HCT116 (cell line): ENCODE measurements around the gene MALT1. TPM values are rescaled to one million over a fixed set of nuclear protein-coding genes. Genes with fewer than 3 reads are reported as not detected.

Experiments used
- ATAC-seq: fragments of 200-7000 bp; cut with Tn5 transposase; 2 replicates; pipeline ENCODE4 v1.9.1; 2020; ENCODE audit warnings: mild to moderate bottlenecking, moderate library complexity
- BruUV-seq: library from RNA; stranded (reverse); fragments of 400-500 nt; replicated peaks from 2 replicates; lab custom pipeline; 2021; lab: Mats Ljungman, UMichigan
- CTCF ChIA-PET: fragments of 300-600 bp; sonication (Branson Sonifier 250); formaldehyde crosslinking; loops from one replicate; lab custom pipeline; 2021; ENCODE audit warnings: antibody characterized with exemption; lab: Charles Lee
- POLR2A ChIA-PET: fragments of 300-600, 350-600 bp; sonication (Branson Sonifier 250); formaldehyde crosslinking; loops from one replicate; lab custom pipeline; 2021; ENCODE audit warnings: antibody characterized with exemption; lab: Charles Lee
- RAD21 ChIA-PET, 2 experiments: fragments of 300-600 bp; sonication (Branson Sonifier 250); formaldehyde crosslinking; loops; one replicate each; lab custom pipeline; 2023; ENCODE audit warnings: low total read pairs in 2 of 2; ENCODE audit not compliant: uncharacterized antibody in 2 of 2, unreplicated experiment in 2 of 2, low non-redundant PET in 1 of 2; lab: Charles Lee
- DNase-seq: peaks from one replicate; pipeline ENCODE4 v3.0.0-alpha.2; 2010; ENCODE audit warnings: low read depth, low spot score
- H2AFZ ChIP-seq: fragments of 200-600 bp; shearing (Covaris generic), sonication (generic); 2 replicates; pipeline ENCODE4 v1.6.1; 2017; ENCODE audit warnings: low read depth, mixed run types, mixed read lengths, antibody characterized with exemption, low read length; ENCODE audit not compliant: poor library complexity, severe bottlenecking
- H3K27ac ChIP-seq: 2 replicates; pipeline ENCODE4 v1.5.1; 2012; ENCODE audit warnings: low read depth, low read length
- H3K27me3 ChIP-seq: fragments of 200-600 bp; sonication (generic); 2 replicates; pipeline ENCODE4 v1.6.1; 2016; ENCODE audit warnings: mixed run types, low read length, mixed read lengths; ENCODE audit not compliant: insufficient read depth
- H3K36me3 ChIP-seq, 2 experiments: fragments of 200-500 bp in 1 of 2; fragments of 200-600 bp in 1 of 2; sonication (Bioruptor generic) in 1 of 2; sonication (generic) in 1 of 2; 2 replicates each; pipeline versions ENCODE4 v1.5.1 to v1.6.1; 2014 to 2016; ENCODE audit warnings: low read length in 2 of 2, inconsistent platforms in 1 of 2, mixed read lengths in 1 of 2, mixed run types in 1 of 2; ENCODE audit not compliant: insufficient read depth in 2 of 2, control insufficient read depth in 1 of 2
- H3K4me1 ChIP-seq, 2 experiments: fragments of 200-600 bp in 1 of 2; sonication (generic) in 1 of 2; 2 replicates each; pipeline versions ENCODE4 v1.5.1 to v1.6.1; 2012 to 2017; ENCODE audit warnings: low read length in 2 of 2, inconsistent platforms in 1 of 2, mild to moderate bottlenecking in 1 of 2, mixed read lengths in 1 of 2, mixed run types in 1 of 2, moderate library complexity in 1 of 2; ENCODE audit not compliant: insufficient read depth in 2 of 2, control insufficient read depth in 1 of 2
- H3K4me2 ChIP-seq: fragments of 200-600 bp; sonication (generic); 2 replicates; pipeline ENCODE4 v1.6.1; 2017; ENCODE audit warnings: mixed run types, low read length, mixed read lengths
- H3K4me3 ChIP-seq, 2 experiments: fragments of 200-600 bp in 1 of 2; sonication (generic) in 1 of 2; replicated peaks in 1 of 2; 2 replicates each; pipeline ENCODE4 v1.5.1; 2011 to 2016; ENCODE audit warnings: low read length in 2 of 2, control low read depth in 1 of 2, low read depth in 1 of 2, mild to moderate bottlenecking in 1 of 2, mixed read lengths in 1 of 2, mixed run types in 1 of 2
- H3K79me2 ChIP-seq: fragments of 200-600 bp; sonication (generic); 2 replicates; pipeline ENCODE4 v1.6.1; 2017; ENCODE audit warnings: mild to moderate bottlenecking, mixed run types, low read length, moderate library complexity, mixed read lengths; ENCODE audit not compliant: insufficient read depth
- H3K9ac ChIP-seq: fragments of 200-600 bp; sonication (generic); 2 replicates; pipeline ENCODE4 v1.6.1; 2016; ENCODE audit warnings: low read length, mixed read lengths
- H3K9me2 ChIP-seq: fragments of 200-600 bp; sonication (generic), shearing (Covaris generic); 2 replicates; pipeline ENCODE4 v1.6.1; 2017; ENCODE audit warnings: mixed run types, mild to moderate bottlenecking, moderate library complexity; ENCODE audit not compliant: insufficient read depth
- H3K9me3 ChIP-seq, 2 experiments: fragments of 200-500 bp in 1 of 2; fragments of 200-600 bp in 1 of 2; sonication (Bioruptor generic) in 1 of 2; sonication (generic) in 1 of 2; 2 replicates each; pipeline ENCODE4 v1.6.1; 2014 to 2017; ENCODE audit warnings: low read length in 2 of 2, mixed read lengths in 2 of 2, inconsistent platforms in 1 of 2, low read depth in 1 of 2, mild to moderate bottlenecking in 1 of 2, mixed run types in 1 of 2, moderate library complexity in 1 of 2; ENCODE audit not compliant: control insufficient read depth in 1 of 2, insufficient read depth in 1 of 2
- H4K20me1 ChIP-seq: fragments of 200-600 bp; sonication (generic), shearing (Covaris generic); 2 replicates; pipeline ENCODE4 v1.6.1; 2017; ENCODE audit warnings: mixed run types, mild to moderate bottlenecking, moderate library complexity; ENCODE audit not compliant: insufficient read depth
- CEBPB ChIP-seq: IDR thresholded peaks from 2 replicates; pipeline ENCODE4 v1.6.1; 2012; ENCODE audit warnings: low read depth
- EZH2 ChIP-seq: fragments of 200-600 bp; sonication (generic); IDR thresholded peaks from 2 replicates; pipeline ENCODE4 v1.6.1; 2017; ENCODE audit warnings: antibody characterized with exemption, mixed run types
- POLR2A ChIP-seq: IDR thresholded peaks from 2 replicates; pipeline ENCODE4 v1.7.0; 2011; ENCODE audit warnings: borderline replicate concordance; ENCODE audit not compliant: insufficient read depth, insufficient read length; ENCODE audit errors: extremely low read depth
- POLR2AphosphoS5 ChIP-seq: IDR thresholded peaks from 2 replicates; pipeline ENCODE4 v1.6.1; 2011; ENCODE audit warnings: mild to moderate bottlenecking, low read depth, low read length, moderate library complexity
- RAD21 ChIP-seq: IDR thresholded peaks from 2 replicates; pipeline ENCODE4 v1.6.1; 2012; ENCODE audit warnings: low read depth, mild to moderate bottlenecking
- SIN3A ChIP-seq: IDR thresholded peaks from 2 replicates; pipeline ENCODE4 v1.6.1; 2012; ENCODE audit warnings: low read depth
- SP1 ChIP-seq: IDR thresholded peaks from 2 replicates; pipeline ENCODE4 v1.6.1; 2012; ENCODE audit warnings: low read depth
- ZFX ChIP-seq: fragments of 450-650 bp; IDR thresholded peaks from 2 replicates; pipeline ENCODE4 v1.6.1; 2017
- intact Hi-C: fragments of 100-400 bp; cut with micrococcal nuclease; formaldehyde crosslinking; loops from 2 replicates; pipeline ENCODE4 v1.10.0; 2022
- total RNA-seq: library from RNA; stranded (reverse); gene quantifications from one replicate; pipeline ENCODE4 v1.2.1, GENCODE V29; 2021; ENCODE audit not compliant: unreplicated experiment
- TF ChIP-seq, protein P1 (sequence below): IDR thresholded peaks from 2 replicates; pipeline ENCODE4 v1.6.1; 2012
- TF ChIP-seq, protein P2 (sequence below), 3 experiments: fragments of 200-600 bp in 1 of 3; sonication (generic) in 1 of 3; IDR thresholded peaks in 2 of 3; conservative IDR thresholded peaks in 1 of 3; 2 replicates each; pipeline ENCODE4 v1.5.1; 2012 to 2017; ENCODE audit warnings: low read depth in 2 of 3, low read length in 2 of 3, antibody characterized with exemption in 1 of 3, borderline replicate concordance in 1 of 3, control low read depth in 1 of 3, mild to moderate bottlenecking in 1 of 3, mixed read lengths in 1 of 3, mixed run types in 1 of 3, moderate library complexity in 1 of 3; ENCODE audit not compliant: insufficient read depth in 1 of 3

The MALT1 gene
- total RNA-seq, 1 experiment from 2014 or later, result 41.1 TPM

GRCh38 chr18:58769321-58769720 lies 98.1 kb downstream of the MALT1 start:
- Histone ChIP-seq H3K79me2 (no peaks in the 10 kb centered on the region; the same call in 1 of the 2 replicates), H3K4me3 (no peak overlapping the region), H3K9ac (no peak overlapping the region), H3K27me3 (no peaks in the 10 kb centered on the region), H3K9me3 (no peaks in the 10 kb centered on the region), H3K4me2 (no peak overlapping the region), H3K27ac (no peak overlapping the region), H3K36me3 (no peaks in the 10 kb centered on the region), H2AFZ (no peak overlapping the region), H3K4me1 (peaks cover 2 to 3% of the 10 kb centered on the region in 2 experiments; a peak in 1 of 4 replicates), H3K9me2 (no peaks in the 10 kb centered on the region), H4K20me1 (no peaks in the 10 kb centered on the region)
- intact Hi-C loops, result loop anchor here (5.0 kb wide), 2 partner anchors 633 to 862 kb away; no protein-coding TSS in a partner anchor
- RAD21 ChIA-PET, result interaction anchor here in 1 of 2 experiments (1.7 kb wide), 1 partner anchor 301 kb away, joined by 15 read pairs; no protein-coding TSS in a partner anchor
- ATAC-seq, result no peak
- TF ChIP-seq, protein P1, sequence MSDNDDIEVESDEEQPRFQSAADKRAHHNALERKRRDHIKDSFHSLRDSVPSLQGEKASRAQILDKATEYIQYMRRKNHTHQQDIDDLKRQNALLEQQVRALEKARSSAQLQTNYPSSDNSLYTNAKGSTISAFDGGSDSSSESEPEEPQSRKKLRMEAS, result no peak
- TF ChIP-seq SP1 (no peak), SIN3A (no peak), ZFX (no peak), EZH2 (no peak), CEBPB (no peak), RAD21 (no peak), POLR2AphosphoS5 (no peak), POLR2A (no peak)
- TF ChIP-seq, protein P2, sequence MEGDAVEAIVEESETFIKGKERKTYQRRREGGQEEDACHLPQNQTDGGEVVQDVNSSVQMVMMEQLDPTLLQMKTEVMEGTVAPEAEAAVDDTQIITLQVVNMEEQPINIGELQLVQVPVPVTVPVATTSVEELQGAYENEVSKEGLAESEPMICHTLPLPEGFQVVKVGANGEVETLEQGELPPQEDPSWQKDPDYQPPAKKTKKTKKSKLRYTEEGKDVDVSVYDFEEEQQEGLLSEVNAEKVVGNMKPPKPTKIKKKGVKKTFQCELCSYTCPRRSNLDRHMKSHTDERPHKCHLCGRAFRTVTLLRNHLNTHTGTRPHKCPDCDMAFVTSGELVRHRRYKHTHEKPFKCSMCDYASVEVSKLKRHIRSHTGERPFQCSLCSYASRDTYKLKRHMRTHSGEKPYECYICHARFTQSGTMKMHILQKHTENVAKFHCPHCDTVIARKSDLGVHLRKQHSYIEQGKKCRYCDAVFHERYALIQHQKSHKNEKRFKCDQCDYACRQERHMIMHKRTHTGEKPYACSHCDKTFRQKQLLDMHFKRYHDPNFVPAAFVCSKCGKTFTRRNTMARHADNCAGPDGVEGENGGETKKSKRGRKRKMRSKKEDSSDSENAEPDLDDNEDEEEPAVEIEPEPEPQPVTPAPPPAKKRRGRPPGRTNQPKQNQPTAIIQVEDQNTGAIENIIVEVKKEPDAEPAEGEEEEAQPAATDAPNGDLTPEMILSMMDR (IDR thresholded peaks at IDR 0.05 in 2 of 3, conservative IDR thresholded peaks at IDR 0.05 in 1 of 3; ENCODE audit: borderline replicate concordance in 1 of 3, insufficient read depth in 1 of 3, low read depth in 2 of 3, low read length in 2 of 3), result no peak
- no peak for DNase-seq
- POLR2A ChIA-PET, result interaction anchor here (1.3 kb wide), 1 partner anchor 301 kb away, joined by 3 read pairs; no protein-coding TSS in a partner anchor
- BruUV-seq, result no TSS peak
- CTCF ChIA-PET, result interaction anchor here (1.3 to 4.7 kb wide), 12 partner anchors 9 to 633 kb away, joined by 4 to 75 read pairs (median 7); no protein-coding TSS in a partner anchor
